ENCODE data around the gene ZNF592. TPM values are rescaled to one million over a fixed set of nuclear protein-coding genes. Genes with fewer than 3 reads are reported as not detected.

The ZNF592 gene
- total and polyA plus RNA-seq, 7 donors, result 13.1 to 43.3 (median 33.8) TPM

- intact Hi-C loops (cut with DNase I), result loop anchor here (2.0 to 5.0 kb wide), 2 partner anchors 50 to 59 kb away; no protein-coding TSS in a partner anchor
- Histone ChIP-seq H3K9me3 (no peaks in the 10 kb centered on the region), H3K4me3 (no peak overlapping the region), H3K27ac (no peak overlapping the region), H3K27me3 (ENCODE audit: insufficient read depth in 3 of 3, low read length in 2 of 3) (no peaks in the 10 kb centered on the region), H3K4me1 (peaks cover 16% of the 10 kb centered on the region), H3K36me3 (ENCODE audit: insufficient read depth in 1 of 2, low read depth in 1 of 2) (no peaks in the 10 kb centered on the region)
- ATAC-seq, result no peak
- no peak for DNase-seq
- TF ChIP-seq CTCF (IDR thresholded peaks at IDR 0.05), result no peak
Observed at GRCh38 chr15:84811828-84812227, 63.4 kb downstream of the ZNF592 start.

- no peak for TF ChIP-seq CTCF (IDR thresholded peaks at IDR 0.05)
Observed at GRCh38 chr15:84812842-84813241, 64.5 kb downstream of the ZNF592 start.

GRCh38 chr15:84813435-84813834 lies 65.0 kb downstream of the ZNF592 start:
- WGBS, 3 donors, result 93 to 100% (median 96%) methylated on average over 1 of the region's 1 CpG
- no peaks in the 10 kb centered on the region for H3K27me3 ChIP-seq (ENCODE audit: insufficient read depth in 3 of 3, low read length in 2 of 3)
- intact Hi-C loops (cut with DNase I), result loop anchor here in 1 of 2 donors (5.0 kb wide), 1 partner anchor 51 kb away; no protein-coding TSS in a partner anchor
- no peak overlapping the region for H3K4me3 ChIP-seq
- no peaks in the 10 kb centered on the region for H3K9me3 ChIP-seq
- H3K4me1 ChIP-seq, result peaks cover 17% of the 10 kb centered on the region
- TF ChIP-seq CTCF (IDR thresholded peaks at IDR 0.05), result no peak
- no peak overlapping the region for H3K27ac ChIP-seq
- no peak for DNase-seq
- ATAC-seq, result no peak
- H3K36me3 ChIP-seq (ENCODE audit: insufficient read depth in 1 of 2, low read depth in 1 of 2), result no peaks in the 10 kb centered on the region

More at GRCh38 chr15:84812842-84813241, 64.5 kb downstream of the ZNF592 start:
- 80 to 100% (median 88%) methylated on average over 2 of the region's 2 CpGs for WGBS, 3 donors
- Histone ChIP-seq H3K9me3 (no peaks in the 10 kb centered on the region), H3K27ac (no peak overlapping the region), H3K4me1 (peaks cover 17% of the 10 kb centered on the region), H3K27me3 (ENCODE audit: insufficient read depth in 3 of 3, low read length in 2 of 3) (no peaks in the 10 kb centered on the region), H3K36me3 (ENCODE audit: insufficient read depth in 1 of 2, low read depth in 1 of 2) (no peaks in the 10 kb centered on the region), H3K4me3 (no peak overlapping the region)
- no peak for DNase-seq
- no peak for ATAC-seq
- intact Hi-C loops (cut with DNase I), result loop anchor here in 1 of 2 donors (5.0 kb wide), 1 partner anchor 51 kb away; no protein-coding TSS in a partner anchor

- ATAC-seq (no peak), DNase-seq (no peak)
- intact Hi-C loops (cut with DNase I), result loop anchor here in 1 of 2 donors (5.0 kb wide), 1 partner anchor 52 kb away; no protein-coding TSS in a partner anchor
- Histone ChIP-seq H3K4me3 (no peak overlapping the region), H3K4me1 (peaks cover 21% of the 10 kb centered on the region), H3K9me3 (no peaks in the 10 kb centered on the region), H3K36me3 (ENCODE audit: insufficient read depth in 1 of 2, low read depth in 1 of 2) (no peaks in the 10 kb centered on the region), H3K27me3 (ENCODE audit: insufficient read depth in 3 of 3, low read length in 2 of 3) (no peaks in the 10 kb centered on the region), H3K27ac (no peak overlapping the region)
- WGBS, 3 donors, result 85 to 92% (median 85%) methylated on average over 1 of the region's 1 CpG
- TF ChIP-seq CTCF (IDR thresholded peaks at IDR 0.05), result no peak
Observed at GRCh38 chr15:84813931-84814330, 65.5 kb downstream of the ZNF592 start.

GRCh38 chr15:84814916-84815315 lies 66.5 kb downstream of the ZNF592 start:
- TF ChIP-seq CTCF (IDR thresholded peaks at IDR 0.05), result no peak
- 86 to 90% (median 88%) methylated on average over 10 of the region's 10 CpGs for WGBS, 3 donors
- DNase-seq (no peak), ATAC-seq (no peak)
- no peaks in the 10 kb centered on the region for H3K9me3 ChIP-seq
- peaks cover 27% of the 10 kb centered on the region for H3K4me1 ChIP-seq
- intact Hi-C loops (cut with DNase I), result loop anchor here (5.0 kb wide), 3 partner anchors 53 to 163 kb away; partner anchors contain the start of genes WDR73 (in 1 of the 2) and ZNF592 (in 1 of the 2)
- H3K27me3 ChIP-seq (ENCODE audit: insufficient read depth in 3 of 3, low read length in 2 of 3), result no peaks in the 10 kb centered on the region
- H3K4me3 ChIP-seq, result no peak overlapping the region
- H3K27ac ChIP-seq, result no peak overlapping the region
- H3K36me3 ChIP-seq (ENCODE audit: insufficient read depth in 1 of 2, low read depth in 1 of 2), result no peaks in the 10 kb centered on the region
